Lower leg skin (tissue), 4 donors: Measurements from ENCODE around the gene MAP2. TPM values are rescaled to one million over a fixed set of nuclear protein-coding genes. Genes with fewer than 3 reads are reported as not detected.
"Not testable (repeated sequence)": the region's sequence is repeated elsewhere in the genome, so short reads cannot be mapped to it uniquely, and the experiment has no call there.

Source experiments
- DNase-seq, 2 donors: peaks; one replicate each; pipeline ENCODE4 v3.0.0-alpha.2; 2019; ENCODE audit warnings: low spot score in 2 of 2
- H3K4me3 ChIP-seq: fragments of 200-600 bp; sonication (generic); 2 replicates; pipeline ENCODE4 v1.5.1; 2017; ENCODE audit warnings: mild to moderate bottlenecking, low read depth; ENCODE audit not compliant: poor library complexity, severe bottlenecking
- CTCF ChIP-seq, 3 donors: fragments of 450-650 bp; IDR thresholded peaks; one replicate each; pipeline ENCODE4 v1.5.1; 2016; ENCODE audit warnings: antibody characterized with exemption in 3 of 3, mild to moderate bottlenecking in 3 of 3, moderate library complexity in 2 of 3
- POLR2A ChIP-seq, 2 donors: fragments of 450-650 bp; IDR thresholded peaks; one replicate each; pipeline ENCODE4 v1.6.1; 2016 to 2017; ENCODE audit warnings: antibody characterized with exemption in 2 of 2, mild to moderate bottlenecking in 1 of 2, moderate library complexity in 1 of 2
- WGBS, 2 donors: methylation state at CpG; one replicate each; pipeline ENCODE4 v1.1.5; 2018; 5-methylcytosine and 5-hydroxymethylcytosine counted together
- intact Hi-C: fragments of 100-400 bp; cut with DNase I; formaldehyde crosslinking; loops from one replicate; pipeline ENCODE4 v1.15.0; 2023; ENCODE audit warnings: low total_unique reads
- total RNA-seq, 4 donors: library from RNA; depleted of rRNA; stranded (reverse); fragments of >200 nt; gene quantifications; one replicate each; pipeline ENCODE4 v1.1.0, GENCODE V29; 2016

MAP2 gene
- total RNA-seq, 4 donors from 2014 or later, result 35.1 to 47.8 (median 40.9) TPM

GRCh38 chr2:209472112-209472832 lies 48.4 kb downstream of the MAP2 start:
- H3K4me3 ChIP-seq, result no peak overlapping the region
- 44 to 50% methylated on average over 4 of the region's 4 CpGs for WGBS, 2 donors
- no peak for DNase-seq
- intact Hi-C loops, result no loop called here
- no peak for TF ChIP-seq CTCF (IDR thresholded peaks at IDR 0.05)
- no peak for TF ChIP-seq POLR2A (IDR thresholded peaks at IDR 0.05)

- 73 to 75% methylated on average over 2 of the region's 2 CpGs for WGBS, 2 donors
- intact Hi-C loops, result no loop called here
- H3K4me3 ChIP-seq, result no peak overlapping the region
- TF ChIP-seq CTCF (IDR thresholded peaks at IDR 0.05), result no peak
- TF ChIP-seq POLR2A (IDR thresholded peaks at IDR 0.05), result no peak
- DNase-seq, result no peak
Observed at GRCh38 chr2:209472871-209473270, 49.0 kb downstream of the MAP2 start.

DNA sequence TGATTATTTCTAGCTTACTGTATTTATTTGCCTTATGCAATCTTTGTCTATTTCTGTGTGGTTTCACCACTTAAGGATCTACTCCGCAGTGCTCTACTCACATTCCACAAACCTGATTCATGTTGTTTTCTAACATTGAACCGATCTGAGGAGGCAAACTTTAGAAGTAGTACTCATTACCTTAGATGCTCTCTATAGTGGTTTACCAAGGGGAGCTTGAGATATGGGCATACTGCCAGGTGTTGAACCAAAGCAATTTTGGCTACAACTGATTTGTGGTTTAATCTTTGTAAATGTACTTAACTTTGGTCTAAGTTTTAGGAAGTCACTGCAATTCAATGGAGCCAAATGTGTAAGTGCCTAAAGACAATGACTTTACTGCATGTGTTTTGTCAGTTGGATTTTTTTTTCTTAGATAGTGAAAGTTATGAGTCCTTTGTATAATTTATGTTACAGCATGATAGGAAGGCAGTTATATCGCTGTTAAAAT lies 50.1 kb downstream of the MAP2 start:
- 36 to 38% methylated on average over 3 of the region's 3 CpGs for WGBS, 2 donors
- intact Hi-C loops, result no loop called here
- no peak overlapping the region for H3K4me3 ChIP-seq
- DNase-seq, result no peak
- TF ChIP-seq POLR2A (IDR thresholded peaks at IDR 0.05) (no peak), CTCF (IDR thresholded peaks at IDR 0.05) (no peak)

DNA sequence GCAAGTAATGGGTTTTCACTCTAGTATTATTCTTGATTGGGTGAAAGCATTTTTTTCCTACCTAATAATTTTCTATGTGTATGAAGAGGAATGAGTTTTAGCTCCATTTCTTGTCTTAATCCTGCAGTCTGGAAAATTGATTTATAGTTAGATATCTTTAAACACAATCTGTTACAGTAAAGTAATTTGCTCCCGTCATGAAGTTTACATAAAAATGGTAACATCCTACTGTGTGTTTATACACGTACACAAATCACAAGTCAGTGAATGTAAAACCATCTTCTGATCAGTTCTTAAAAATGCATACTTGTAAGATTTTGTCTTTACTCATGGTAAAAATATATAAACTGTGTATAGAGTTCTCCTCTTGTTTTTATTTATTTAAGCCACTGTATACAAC lies 51.1 kb downstream of the MAP2 start:
- TF ChIP-seq POLR2A (IDR thresholded peaks at IDR 0.05), result no peak
- TF ChIP-seq CTCF (IDR thresholded peaks at IDR 0.05), result no peak
- no peak overlapping the region for H3K4me3 ChIP-seq
- intact Hi-C loops, result no loop called here
- no peak for DNase-seq
- 89 to 92% methylated on average over 2 of the region's 2 CpGs for WGBS, 2 donors

DNA sequence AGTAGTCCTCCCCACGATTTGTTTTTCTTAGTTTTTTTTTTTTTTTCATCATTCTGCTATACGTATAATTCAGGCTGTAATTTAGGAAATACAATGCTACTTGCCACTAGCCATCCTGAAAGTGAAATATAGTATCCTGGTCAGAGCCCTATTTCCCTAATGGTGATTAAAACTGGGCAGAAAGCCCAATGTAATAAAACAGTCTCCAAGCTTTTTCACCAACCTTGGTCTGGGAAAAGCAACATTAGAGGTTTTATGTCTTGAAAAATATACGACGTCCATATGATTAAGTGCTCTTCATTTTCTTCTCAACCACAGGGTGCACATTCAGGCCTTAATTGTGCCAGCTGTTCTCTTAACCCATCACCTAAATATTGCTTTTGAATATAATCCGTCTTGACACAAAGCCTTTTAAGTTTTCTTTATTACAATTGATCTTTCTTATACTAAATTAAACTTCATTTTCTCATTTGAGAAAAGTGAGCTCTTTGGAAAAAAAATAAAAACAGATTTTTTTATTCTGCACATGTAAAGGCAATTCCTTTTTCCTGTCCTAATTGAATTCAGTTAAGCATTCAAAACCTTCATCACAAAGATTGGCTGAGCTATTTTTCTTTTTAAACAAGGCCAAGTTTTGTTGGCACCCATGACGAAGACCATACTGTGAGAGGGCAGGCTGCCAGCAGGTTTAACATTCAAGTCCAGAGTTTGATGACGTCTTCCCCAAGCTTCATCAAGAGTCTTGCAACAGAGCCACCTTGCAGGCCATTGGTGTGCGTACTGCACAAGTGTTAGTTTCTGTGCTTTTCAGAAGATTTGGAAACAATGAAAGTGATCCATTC lies 52.7 kb downstream of the MAP2 start:
- intact Hi-C loops, result no loop called here
- TF ChIP-seq CTCF (IDR thresholded peaks at IDR 0.05), result no peak
- no peak for TF ChIP-seq POLR2A (IDR thresholded peaks at IDR 0.05)
- no peak overlapping the region for H3K4me3 ChIP-seq
- DNase-seq, result no peak
- 55 to 59% methylated on average over 8 of the region's 8 CpGs for WGBS, 2 donors

GRCh38 chr2:209492296-209492695 lies 68.4 kb downstream of the MAP2 start:
- DNase-seq, intact Hi-C loops, H3K4me3 ChIP-seq: not testable (repeated sequence)
- WGBS, 2 donors, result 62 to 77% methylated on average over 1 of the region's 1 CpG

DNA sequence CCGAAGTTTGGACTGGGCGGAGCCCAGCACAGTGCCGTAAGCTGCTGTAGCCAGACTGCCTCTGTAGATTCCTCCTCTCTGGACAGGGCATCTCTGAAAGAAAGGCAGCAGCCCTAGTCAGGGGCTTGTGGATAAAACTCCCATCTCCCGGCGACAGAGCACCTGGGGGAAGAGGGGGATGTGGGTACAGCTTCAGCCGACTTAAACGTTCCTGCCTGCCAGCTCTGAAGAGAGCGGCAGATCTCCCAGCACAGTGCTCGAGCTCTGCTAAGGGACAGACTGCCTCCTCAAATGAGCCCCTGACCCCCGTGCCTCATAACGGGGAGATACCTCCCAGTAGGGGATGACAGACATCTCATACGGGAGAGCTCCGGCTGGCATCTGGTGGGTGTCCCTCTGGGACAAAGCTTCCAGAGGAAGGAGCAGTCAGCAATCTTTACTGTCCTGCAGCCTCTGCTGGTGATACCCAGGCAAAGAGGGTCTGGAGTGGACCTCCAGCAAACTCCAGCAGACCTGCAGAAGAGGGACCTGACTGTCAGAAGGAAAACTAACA lies 71.3 kb downstream of the MAP2 start:
- 89 to 91% methylated on average over 11 to 13 of the region's 13 CpGs for WGBS, 2 donors
- DNase-seq, intact Hi-C loops, H3K4me3 ChIP-seq: not testable (repeated sequence)
